Hematopoietic multipotent progenitor cell treated with erythropoietin and hydrocortisone succinate and interleukin-3 and kit ligand, for 6 days (in vitro differentiated cells): ENCODE data around the gene ATP10B.

ENCODE experiments used
- DNase-seq: peaks from one replicate; pipeline ENCODE4 v3.0.0-alpha.2; 2015

Gene ATP10B

GRCh38 chr5:160679567-160680309, 172.3 kb downstream of the ATP10B start:
- DNase-seq, result no peak

GRCh38 chr5:160675988-160676387, 176.0 kb downstream of the ATP10B start:
- peak; percentile 22 for DNase-seq

- no peak for DNase-seq
Measured at GRCh38 chr5:160674901-160675300, 177.1 kb downstream of the ATP10B start.

- no peak for DNase-seq
Measured at GRCh38 chr5:160672521-160672920, 179.5 kb downstream of the ATP10B start.

GRCh38 chr5:160668356-160668755, 183.7 kb downstream of the ATP10B start:
- DNase-seq, result no peak

- no peak for DNase-seq
Measured at GRCh38 chr5:160667160-160667559, 184.9 kb downstream of the ATP10B start.

- DNase-seq, result no peak
Measured at GRCh38 chr5:160665460-160665859, 186.6 kb downstream of the ATP10B start.

GRCh38 chr5:160660132-160660531, 191.9 kb downstream of the ATP10B start:
- peak; percentile 50 for DNase-seq

- DNase-seq, result peak; percentile 35
Measured at GRCh38 chr5:160657622-160658458, 194.2 kb downstream of the ATP10B start.

- DNase-seq, result peak; percentile 82
Measured at GRCh38 chr5:160657068-160657507, 194.9 kb downstream of the ATP10B start.

GRCh38 chr5:160655717-160656116, 196.3 kb downstream of the ATP10B start:
- no peak for DNase-seq

GRCh38 chr5:160651692-160652645, 200.0 kb downstream of the ATP10B start:
- DNase-seq, result no peak

- DNase-seq, result peak; percentile 37
Measured at GRCh38 chr5:160649304-160649703, 202.7 kb downstream of the ATP10B start.

GRCh38 chr5:160646033-160646432, 206.0 kb downstream of the ATP10B start:
- no peak for DNase-seq

- no peak for DNase-seq
Measured at GRCh38 chr5:160643616-160644240, 208.3 kb downstream of the ATP10B start.

GRCh38 chr5:160641405-160641804, 210.6 kb downstream of the ATP10B start:
- no peak for DNase-seq

GRCh38 chr5:160640406-160640805, 211.6 kb downstream of the ATP10B start:
- peak; percentile 35 for DNase-seq

GRCh38 chr5:160638161-160638742, 213.8 kb downstream of the ATP10B start:
- DNase-seq, result no peak

- no peak for DNase-seq
Measured at GRCh38 chr5:160637357-160638090, 214.5 kb downstream of the ATP10B start.

- DNase-seq, result no peak
Measured at GRCh38 chr5:160635663-160636062, 216.3 kb downstream of the ATP10B start.

- DNase-seq, result no peak
Measured at GRCh38 chr5:160635046-160635445, 217.0 kb downstream of the ATP10B start.
